Activated naive CD4-positive, alpha-beta T cell treated with anti-CD3 and anti-CD28 coated beads, Interleukin-2, amount 50 U/mL, for 72 hours (primary cell): Measurements from ENCODE around the gene ADAMTSL1. TPM values are rescaled to one million over a fixed set of nuclear protein-coding genes. Genes with fewer than 3 reads are reported as not detected.

Experiments used
- ATAC-seq, 2 donors: fragments of 150-1000 bp; cut with Tn5 transposase; 2 replicates each; pipeline ENCODE4 v1.10.0; 2021; ENCODE audit warnings: mild to moderate bottlenecking in 2 of 2, moderate library complexity in 2 of 2
- DNase-seq, 2 donors: peaks; one replicate each; pipeline ENCODE4 v3.0.0; 2021 to 2022; ENCODE audit warnings: low spot score in 2 of 2
- H3K27ac Mint-ChIP-seq, 2 donors: one replicate each; pipeline ENCODE4 v1.8.0; 2022; ENCODE audit warnings: mild to moderate bottlenecking in 2 of 2, mixed read lengths in 2 of 2
- H3K36me3 Mint-ChIP-seq, 2 donors: one replicate each; pipeline ENCODE4 v1.8.0; 2022; ENCODE audit warnings: mixed read lengths in 2 of 2
- H3K9me3 Mint-ChIP-seq, 2 donors: one replicate each; pipeline ENCODE4 v1.8.0; 2022; ENCODE audit warnings: mixed read lengths in 2 of 2
- total RNA-seq, 2 donors: library from RNA; stranded (reverse); gene quantifications; one replicate each; pipeline ENCODE4 v1.2.3, GENCODE V29; 2022

ADAMTSL1 gene
- total RNA-seq, 2 donors from 2014 or later: not detected

- ATAC-seq (no peak), DNase-seq (no peak)
- Mint-ChIP-seq H3K9me3 (no peaks in the 10 kb centered on the region), H3K27ac (no peak overlapping the region), H3K36me3 (no peaks in the 10 kb centered on the region)
Observed at GRCh38 chr9:18768951-18769622, 295.1 kb downstream of the ADAMTSL1 start.

DNA sequence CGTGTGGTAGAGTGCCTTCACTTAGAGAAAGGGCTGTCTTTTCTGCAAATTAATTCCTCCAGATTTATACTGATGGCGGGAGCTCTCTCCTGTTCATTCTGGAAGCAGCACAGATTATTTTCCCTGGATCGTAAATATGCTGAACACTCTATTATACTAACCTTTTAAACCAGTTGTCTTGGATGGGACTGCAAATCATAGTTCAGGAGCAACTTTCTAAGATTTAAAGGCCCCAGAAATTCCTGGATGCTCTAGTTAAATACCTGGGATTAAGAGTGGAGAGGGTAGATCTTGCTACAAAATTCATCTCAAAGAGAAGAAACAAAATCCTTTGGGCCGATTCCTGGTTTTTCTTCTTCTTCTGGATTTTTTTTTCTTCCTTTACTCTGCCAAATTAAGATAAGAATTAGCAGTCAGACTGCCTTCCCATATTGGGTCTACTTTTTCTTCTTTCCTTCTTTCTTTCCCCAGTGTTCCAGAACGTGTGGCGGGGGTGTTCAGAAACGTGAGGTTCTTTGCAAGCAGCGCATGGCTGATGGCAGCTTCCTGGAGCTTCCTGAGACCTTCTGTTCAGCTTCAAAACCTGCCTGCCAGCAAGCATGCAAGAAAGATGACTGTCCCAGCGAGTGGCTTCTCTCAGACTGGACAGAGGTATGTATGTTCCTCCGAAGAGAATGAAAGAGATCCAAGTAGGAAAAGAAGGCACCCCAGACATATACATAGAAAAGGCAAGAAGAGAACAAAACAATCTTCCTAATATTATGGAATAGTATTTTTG lies 296.4 kb downstream of the ADAMTSL1 start:
- no peaks in the 10 kb centered on the region for H3K9me3 Mint-ChIP-seq
- H3K27ac Mint-ChIP-seq: no peak overlapping the region
- ATAC-seq (no peak), DNase-seq (no peak)
- H3K36me3 Mint-ChIP-seq: no peaks in the 10 kb centered on the region

GRCh38 chr9:18771011-18771410 lies 297.1 kb downstream of the ADAMTSL1 start:
- DNase-seq (no peak), ATAC-seq (no peak)
- H3K9me3 Mint-ChIP-seq: no peaks in the 10 kb centered on the region
- H3K27ac Mint-ChIP-seq: no peak overlapping the region
- no peaks in the 10 kb centered on the region for H3K36me3 Mint-ChIP-seq

GRCh38 chr9:18771763-18772162 lies 297.8 kb downstream of the ADAMTSL1 start:
- Mint-ChIP-seq H3K27ac (no peak overlapping the region), H3K36me3 (no peaks in the 10 kb centered on the region), H3K9me3 (no peaks in the 10 kb centered on the region)
- DNase-seq: no peak
- ATAC-seq: no peak

GRCh38 chr9:18775241-18775640 lies 301.3 kb downstream of the ADAMTSL1 start:
- Mint-ChIP-seq H3K9me3 (no peaks in the 10 kb centered on the region), H3K27ac (no peak overlapping the region), H3K36me3 (no peaks in the 10 kb centered on the region)
- ATAC-seq (no peak), DNase-seq (no peak)

GRCh38 chr9:18775930-18776329 lies 302.0 kb downstream of the ADAMTSL1 start:
- no peak for ATAC-seq
- no peaks in the 10 kb centered on the region for H3K9me3 Mint-ChIP-seq
- no peak for DNase-seq
- no peak overlapping the region for H3K27ac Mint-ChIP-seq
- H3K36me3 Mint-ChIP-seq: no peaks in the 10 kb centered on the region

GRCh38 chr9:18776836-18777820 lies 303.2 kb downstream of the ADAMTSL1 start:
- H3K9me3 Mint-ChIP-seq: no peaks in the 10 kb centered on the region
- DNase-seq (peak in 1 of 2 donors; percentile 52), ATAC-seq (no peak)

GRCh38 chr9:18778147-18778546 lies 304.2 kb downstream of the ADAMTSL1 start:
- no peak for DNase-seq
- Mint-ChIP-seq H3K36me3 (no peaks in the 10 kb centered on the region), H3K27ac (no peak overlapping the region), H3K9me3 (no peaks in the 10 kb centered on the region)
- ATAC-seq: no peak

More at GRCh38 chr9:18776836-18777820, 303.2 kb downstream of the ADAMTSL1 start:
- Mint-ChIP-seq H3K36me3 (no peaks in the 10 kb centered on the region), H3K27ac (no peak overlapping the region)

- Mint-ChIP-seq H3K9me3 (no peaks in the 10 kb centered on the region), H3K36me3 (no peaks in the 10 kb centered on the region), H3K27ac (no peak overlapping the region)
- DNase-seq: no peak
- no peak for ATAC-seq
Observed at GRCh38 chr9:18778846-18779245, 304.9 kb downstream of the ADAMTSL1 start.

DNA sequence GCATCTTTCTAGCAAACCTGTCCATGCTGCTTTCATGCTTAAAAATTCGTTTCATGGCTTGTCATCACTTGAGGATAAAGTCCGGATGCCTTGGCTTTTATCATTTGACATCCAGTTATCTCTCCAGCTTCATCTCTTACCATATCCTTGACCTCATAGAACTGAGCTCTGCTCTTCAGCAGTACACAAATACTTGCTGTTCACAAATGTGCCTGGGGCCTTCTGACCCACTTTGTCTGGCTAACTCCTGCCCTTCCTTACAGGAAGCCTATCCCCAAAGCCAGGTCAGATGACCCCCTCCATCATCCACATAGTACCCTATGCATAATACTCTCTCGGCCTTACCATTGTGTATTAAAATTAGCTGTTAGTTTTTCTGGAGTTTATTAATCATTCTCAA lies 310.0 kb downstream of the ADAMTSL1 start:
- H3K9me3 Mint-ChIP-seq: no peaks in the 10 kb centered on the region
- no peak for ATAC-seq
- H3K36me3 Mint-ChIP-seq: no peaks in the 10 kb centered on the region
- no peak for DNase-seq
- no peak overlapping the region for H3K27ac Mint-ChIP-seq

GRCh38 chr9:18785604-18786003 lies 311.7 kb downstream of the ADAMTSL1 start:
- no peak for DNase-seq
- no peak overlapping the region for H3K27ac Mint-ChIP-seq
- no peaks in the 10 kb centered on the region for H3K9me3 Mint-ChIP-seq
- no peak for ATAC-seq
- no peaks in the 10 kb centered on the region for H3K36me3 Mint-ChIP-seq

- no peaks in the 10 kb centered on the region for H3K9me3 Mint-ChIP-seq
- no peaks in the 10 kb centered on the region for H3K36me3 Mint-ChIP-seq
- no peak for DNase-seq
- ATAC-seq: no peak
- H3K27ac Mint-ChIP-seq: no peak overlapping the region
Observed at GRCh38 chr9:18786196-18786595, 312.2 kb downstream of the ADAMTSL1 start.

DNA sequence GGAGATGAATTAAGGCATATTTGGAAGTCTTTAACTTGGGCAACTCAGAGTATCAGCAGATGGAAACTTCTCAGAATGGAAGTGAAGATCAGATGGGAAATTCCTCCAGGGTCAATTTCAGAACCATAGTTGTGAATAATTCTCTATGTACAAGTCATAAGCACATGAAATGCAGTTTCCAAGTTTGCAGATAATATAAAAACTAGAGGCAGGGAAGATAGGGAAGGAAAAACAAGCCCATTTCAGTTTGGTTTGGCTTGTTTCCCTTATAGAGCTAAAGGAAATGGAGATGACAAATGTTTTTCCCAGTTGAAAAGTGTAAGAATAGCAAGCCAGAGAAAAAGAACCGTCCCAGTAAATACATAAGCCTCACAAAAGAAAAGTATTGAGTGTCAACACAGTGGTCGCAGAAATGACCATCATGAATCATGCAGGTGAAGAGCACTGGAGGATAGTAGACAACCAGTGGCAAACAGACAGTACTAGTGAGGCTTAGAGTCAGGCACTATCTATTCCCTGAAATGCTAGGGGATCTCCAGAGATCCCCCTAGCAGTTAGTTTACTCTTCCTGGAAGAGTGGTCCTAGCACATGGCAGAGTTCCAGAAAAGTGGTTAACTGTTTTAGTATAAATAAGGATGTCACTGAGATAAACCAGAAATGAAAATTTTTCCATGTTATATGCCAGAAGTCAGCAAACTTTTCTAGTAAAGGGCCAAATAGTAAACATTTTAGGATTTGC lies 313.1 kb downstream of the ADAMTSL1 start:
- Mint-ChIP-seq H3K27ac (no peak overlapping the region), H3K36me3 (no peaks in the 10 kb centered on the region), H3K9me3 (no peaks in the 10 kb centered on the region)
- DNase-seq: no peak
- no peak for ATAC-seq

DNA sequence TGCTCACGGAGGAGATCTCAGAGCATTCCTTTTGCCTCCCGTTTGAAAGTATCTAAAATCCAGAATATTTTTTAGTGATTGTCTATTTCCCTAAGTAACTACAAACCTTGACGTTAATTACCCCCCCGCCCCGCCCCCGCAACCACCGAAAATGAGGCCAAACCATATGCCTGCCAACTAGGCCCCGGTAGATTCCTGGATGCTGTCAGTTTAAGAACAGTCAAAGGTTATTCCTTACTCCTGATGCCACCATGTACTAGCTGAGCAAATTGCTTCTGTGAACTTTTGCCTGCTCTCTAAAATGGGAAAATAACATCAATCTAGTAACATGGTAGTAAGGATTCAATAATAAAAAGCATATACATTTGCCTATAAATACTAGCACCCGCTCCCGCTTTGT lies 314.3 kb downstream of the ADAMTSL1 start:
- ATAC-seq: no peak
- Mint-ChIP-seq H3K9me3 (no peaks in the 10 kb centered on the region), H3K27ac (no peak overlapping the region), H3K36me3 (no peaks in the 10 kb centered on the region)
- no peak for DNase-seq

DNA sequence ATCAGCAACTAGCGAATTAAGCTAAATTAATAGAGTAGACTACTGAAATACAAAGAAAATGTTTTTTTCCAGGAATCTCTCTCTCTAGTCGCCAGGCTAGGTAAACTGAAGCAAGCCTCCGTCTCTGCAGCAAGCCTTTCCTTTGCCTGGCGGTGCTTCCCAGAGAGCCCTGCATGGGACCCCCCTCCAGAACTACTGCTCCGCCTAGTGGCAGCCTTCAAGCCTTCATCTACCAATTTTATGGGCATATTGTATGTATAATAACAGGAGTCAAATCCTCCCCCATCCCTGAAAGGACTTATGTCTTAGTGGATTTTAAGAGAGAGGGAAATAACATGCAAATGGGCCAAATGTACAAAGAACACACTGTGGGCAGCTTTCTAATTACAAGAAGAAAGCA lies 317.1 kb downstream of the ADAMTSL1 start:
- no peak overlapping the region for H3K27ac Mint-ChIP-seq
- no peak for ATAC-seq
- H3K9me3 Mint-ChIP-seq: no peaks in the 10 kb centered on the region
- no peak for DNase-seq
- no peaks in the 10 kb centered on the region for H3K36me3 Mint-ChIP-seq

GRCh38 chr9:18793122-18793521 lies 319.2 kb downstream of the ADAMTSL1 start:
- DNase-seq (no peak), ATAC-seq (no peak)

More at GRCh38 chr9:18793122-18793521, 319.2 kb downstream of the ADAMTSL1 start:
- Mint-ChIP-seq H3K36me3 (no peaks in the 10 kb centered on the region), H3K9me3 (no peaks in the 10 kb centered on the region), H3K27ac (no peak overlapping the region)
